GM18951 (cell line): ENCODE data around the gene POMP.

ENCODE experiments used
- POLR2A ChIP-seq: IDR thresholded peaks from 4 replicates; pipeline ENCODE4 v1.6.1; 2011; ENCODE audit warnings: mild to moderate bottlenecking; ENCODE audit not compliant: insufficient read length, insufficient read depth; ENCODE audit errors: extremely low read depth
- in situ Hi-C: fragments of 300-500 bp; cut with MboI; formaldehyde crosslinking; loops from one replicate; pipeline ENCODE4 v1.12.0; 2022; ENCODE audit warnings: low sequenced_read_pairs, mixed read lengths, inconsistent platforms; ENCODE audit not compliant: unreplicated experiment

Gene POMP

DNA sequence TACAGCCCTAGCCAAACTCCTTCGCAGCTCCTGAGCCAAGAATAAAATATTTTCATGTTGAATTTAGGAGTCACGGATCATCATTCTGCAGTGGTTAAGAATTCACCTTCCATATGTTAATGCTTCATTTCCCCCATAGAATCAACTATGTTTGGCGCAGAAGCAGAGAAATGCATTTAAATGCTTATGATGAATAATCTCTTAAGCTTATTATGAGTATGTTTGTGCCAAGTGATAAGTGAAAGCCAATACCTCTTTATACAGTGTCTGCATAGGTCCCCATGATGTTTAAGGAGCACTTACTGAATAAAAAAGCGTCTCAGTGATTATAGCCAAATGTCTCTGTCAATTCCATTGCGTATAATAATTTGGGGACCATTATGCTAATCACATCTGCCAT lies 32.7 kb upstream of the POMP start:
- no peak for TF ChIP-seq POLR2A
- in situ Hi-C loops: no loop called here

DNA sequence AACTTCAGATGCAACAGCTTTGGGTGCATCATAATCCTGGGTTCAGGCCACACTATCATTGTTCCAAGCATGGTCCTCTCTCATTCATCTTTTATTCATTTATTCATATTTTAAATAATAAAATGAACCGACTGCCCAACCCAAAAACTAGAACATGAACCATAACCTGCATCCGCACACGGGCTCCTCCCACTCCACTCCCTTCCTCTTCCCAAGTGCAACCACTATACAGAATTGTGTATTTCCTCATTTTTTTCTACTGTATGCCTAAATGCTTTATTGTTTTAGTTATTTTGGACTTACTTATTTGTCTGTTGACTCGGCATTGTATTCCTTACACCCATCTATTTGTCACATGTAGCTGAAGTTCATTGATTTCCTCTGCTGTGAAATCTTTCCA lies 30.7 kb upstream of the POMP start:
- in situ Hi-C loops: no loop called here
- no peak for TF ChIP-seq POLR2A

DNA sequence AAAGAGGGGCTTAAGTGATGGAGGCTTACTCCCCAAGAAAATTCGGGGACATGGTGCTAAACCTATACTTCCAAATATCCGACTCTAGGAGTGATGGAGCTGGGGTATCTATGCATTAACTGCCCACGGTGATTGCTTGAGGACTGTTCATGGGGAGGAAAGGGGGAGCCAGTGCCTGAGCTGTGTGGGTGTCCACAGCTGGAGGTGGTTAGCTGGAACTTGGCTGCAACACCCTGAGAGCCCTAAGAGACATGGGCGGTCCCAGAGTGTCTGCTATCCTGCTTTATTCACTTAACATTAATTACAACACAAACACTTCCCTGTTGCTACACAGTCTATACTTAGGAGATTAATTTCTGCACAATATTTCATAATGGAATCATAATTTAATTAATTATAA lies 28.1 kb upstream of the POMP start:
- in situ Hi-C loops: no loop called here
- TF ChIP-seq POLR2A: no peak

DNA sequence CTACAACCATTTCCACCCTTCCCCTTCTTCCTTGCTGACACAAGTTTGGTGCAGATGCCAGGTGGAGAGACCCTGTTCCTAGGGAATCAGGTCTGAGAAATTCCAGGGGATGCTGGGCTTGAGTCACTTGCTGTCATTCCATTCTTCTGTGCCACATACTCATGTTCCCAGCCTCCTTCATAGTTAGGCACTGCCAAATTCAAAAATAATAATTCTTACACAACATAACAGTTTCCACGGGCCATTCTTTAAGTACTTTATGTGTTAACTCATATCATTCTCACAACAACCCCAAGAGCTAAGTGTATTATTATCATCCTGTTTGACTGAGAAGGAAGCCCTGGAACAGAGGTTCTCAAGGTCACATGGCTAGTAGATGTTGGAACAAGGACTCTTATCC lies 27.1 kb upstream of the POMP start:
- no peak for TF ChIP-seq POLR2A
- in situ Hi-C loops: no loop called here

DNA sequence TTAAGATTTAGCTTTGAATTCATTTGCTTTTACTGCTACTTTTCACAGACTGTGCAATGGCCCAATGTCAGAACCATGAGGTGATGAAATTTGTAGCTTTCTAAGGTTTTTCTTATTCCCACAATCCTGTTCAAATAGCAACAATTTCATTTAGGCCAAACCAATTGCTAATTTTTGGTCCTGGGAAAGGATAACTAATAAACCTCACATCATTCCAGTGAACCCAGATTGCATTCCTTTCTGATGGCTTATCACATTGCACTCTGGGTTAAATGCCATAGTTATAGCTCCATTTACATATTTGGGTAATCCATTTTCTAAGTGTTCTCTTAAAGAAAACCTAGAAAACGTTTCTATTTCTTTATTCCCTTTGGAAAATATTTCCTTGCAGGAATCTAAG lies 22.9 kb upstream of the POMP start:
- in situ Hi-C loops: loop anchor here (5.0 kb wide), 1 partner anchor 309 kb away; no protein-coding TSS in a partner anchor

DNA sequence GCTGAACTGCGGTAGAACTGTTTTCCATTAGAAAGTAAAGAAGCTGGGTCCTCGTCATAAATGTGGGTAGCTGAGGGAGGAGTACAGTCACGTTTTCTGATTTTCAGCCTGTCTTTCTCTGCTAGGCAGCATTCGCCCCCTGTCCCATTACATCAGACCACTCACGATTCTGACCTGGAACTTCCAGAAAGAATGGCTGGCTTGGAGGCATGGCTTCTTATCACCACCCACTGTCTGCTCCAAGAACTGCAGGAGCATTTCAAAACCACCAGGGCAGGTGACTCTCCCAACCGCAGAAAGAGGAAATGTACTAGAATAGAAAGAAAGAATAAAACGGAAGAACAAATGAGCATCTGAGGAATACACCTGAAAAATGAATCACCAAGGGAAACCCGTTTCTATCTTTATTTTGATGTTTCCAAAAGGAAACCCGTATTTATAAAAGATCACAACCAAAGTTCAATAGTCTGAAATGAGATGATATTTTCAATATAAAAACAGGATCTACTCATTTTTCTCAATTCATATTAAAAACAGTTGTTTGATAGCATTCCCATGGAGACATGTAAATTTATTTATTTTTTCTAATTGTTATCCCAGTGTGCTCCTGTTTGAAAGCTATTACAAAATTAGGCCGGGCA lies 22.1 kb upstream of the POMP start:
- in situ Hi-C loops: loop anchor here (5.0 kb wide), 1 partner anchor 309 kb away; no protein-coding TSS in a partner anchor
- no peak for TF ChIP-seq POLR2A

More for the DNA sequence above, 22.9 kb upstream of the POMP start:
- TF ChIP-seq POLR2A: no peak

DNA sequence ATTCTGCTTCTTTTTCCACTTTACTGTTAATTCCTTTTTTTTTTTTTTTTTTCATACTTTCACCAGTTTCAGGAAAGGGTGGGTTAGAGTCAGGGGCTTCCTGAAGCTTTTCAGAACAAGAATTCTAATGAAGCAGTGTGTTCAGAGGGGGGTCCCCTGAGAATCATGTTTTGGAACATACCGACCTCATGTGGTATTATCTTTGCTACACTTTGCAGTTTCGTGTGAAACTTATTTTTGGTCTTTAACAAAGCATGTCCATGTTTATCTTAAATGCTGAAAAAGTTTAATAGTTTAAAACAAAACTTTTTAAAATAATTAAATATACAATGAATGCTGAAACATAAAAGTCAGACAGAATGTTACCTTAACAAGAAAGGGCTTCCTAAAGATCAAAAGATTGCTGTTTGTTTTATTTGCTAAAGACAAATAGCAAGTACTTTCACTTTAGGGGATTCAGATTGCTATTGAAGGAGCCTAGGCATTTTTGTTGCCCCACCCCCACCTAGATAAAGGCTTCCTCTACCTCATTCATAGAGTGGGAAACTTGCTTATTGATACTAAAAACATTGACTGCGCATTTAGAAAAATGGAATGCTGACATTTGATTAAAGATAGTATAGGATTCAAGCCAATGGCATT lies 21.1 kb upstream of the POMP start:
- in situ Hi-C loops: loop anchor here (5.0 kb wide), 1 partner anchor 311 kb away; no protein-coding TSS in a partner anchor
- TF ChIP-seq POLR2A: no peak

DNA sequence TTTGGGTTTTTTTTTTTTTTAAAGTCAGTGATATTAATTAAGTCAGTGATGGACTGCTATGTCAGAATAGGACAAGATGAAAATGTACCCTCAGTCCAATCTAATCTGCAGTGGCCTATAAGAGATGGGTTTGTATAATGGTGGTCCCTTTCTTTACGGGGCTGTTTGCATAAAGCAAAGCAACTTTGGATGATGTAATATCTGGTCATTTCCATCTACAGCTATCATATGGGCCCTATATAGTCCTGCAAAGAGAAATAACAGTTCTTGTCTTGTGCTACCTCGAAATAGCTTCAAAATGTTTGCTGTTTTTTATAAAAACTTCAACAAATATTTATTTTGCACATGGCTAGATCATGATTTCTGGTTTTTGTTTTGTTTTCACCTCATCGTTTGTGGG lies 20.2 kb upstream of the POMP start:
- in situ Hi-C loops: loop anchor here (5.0 kb wide), 1 partner anchor 311 kb away; no protein-coding TSS in a partner anchor
- no peak for TF ChIP-seq POLR2A

DNA sequence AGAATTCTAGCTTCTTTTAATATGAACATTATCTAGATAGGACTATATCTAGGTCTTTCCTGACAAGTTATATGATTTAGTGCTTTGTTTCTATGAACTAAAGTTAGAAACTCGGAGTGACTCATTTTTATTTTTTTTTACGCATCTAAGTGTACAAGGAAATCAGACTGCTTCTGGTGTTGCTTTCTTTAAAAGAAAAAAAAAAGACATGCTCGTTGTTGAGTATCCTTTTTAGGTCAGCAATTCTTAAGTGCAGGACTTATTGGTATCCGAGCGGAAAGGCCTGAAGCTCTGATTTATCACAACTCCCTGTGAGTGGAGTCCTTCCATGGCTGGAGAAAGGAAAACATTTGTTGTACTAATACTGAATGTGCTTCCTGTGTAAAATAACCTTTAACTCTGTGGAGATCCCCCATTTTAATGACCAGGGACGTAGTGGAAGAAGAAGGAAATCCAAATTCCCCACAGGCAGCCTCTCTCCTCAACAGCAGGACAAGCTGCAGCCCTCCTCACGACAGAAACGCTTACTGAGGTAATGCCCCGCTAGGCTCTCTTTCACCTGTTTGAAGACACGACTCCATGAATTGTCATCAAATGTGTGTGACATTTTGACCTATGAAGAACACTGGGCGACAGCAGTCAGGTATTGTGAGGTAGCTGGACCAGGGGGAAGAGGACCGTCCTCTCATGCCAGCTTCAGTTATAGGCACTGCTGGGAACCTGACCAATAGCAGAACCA lies 17.9 kb upstream of the POMP start:
- in situ Hi-C loops: no loop called here
- TF ChIP-seq POLR2A: no peak

DNA sequence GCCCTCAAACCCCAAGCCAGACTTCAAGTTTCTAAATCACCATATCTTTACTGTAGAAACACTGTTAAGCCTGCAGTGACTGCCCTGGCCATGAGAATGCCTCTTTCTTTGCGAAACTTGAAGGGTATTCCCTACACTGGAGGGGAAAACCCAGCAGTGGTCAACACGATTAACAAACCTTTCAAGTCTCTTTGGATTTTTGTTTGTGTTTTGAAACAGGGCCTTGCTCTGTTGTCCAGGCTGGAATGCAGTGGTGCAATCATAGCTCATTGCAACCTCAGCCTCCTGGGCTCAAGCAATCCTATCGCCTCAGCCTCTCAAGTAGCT lies 17.4 kb upstream of the POMP start:
- in situ Hi-C loops: no loop called here
- no peak for TF ChIP-seq POLR2A

DNA sequence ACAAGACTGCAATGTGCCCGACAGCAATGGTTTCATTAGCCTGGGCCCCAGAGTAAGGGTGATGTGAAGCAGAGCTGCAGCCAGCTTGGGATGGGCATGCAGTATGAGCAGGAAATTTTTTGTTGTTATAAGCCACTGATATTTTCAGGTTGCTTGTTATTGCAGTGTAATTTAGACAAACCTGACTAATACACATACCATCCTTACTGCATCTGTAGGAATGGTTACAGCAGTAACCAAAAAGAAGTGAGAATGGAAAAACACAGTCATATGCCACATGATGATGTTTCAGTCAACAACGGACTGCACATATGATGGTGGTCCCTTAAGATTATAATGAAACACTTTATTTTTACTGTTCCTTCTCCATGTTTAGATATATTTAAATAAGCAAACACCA lies 8.6 kb upstream of the POMP start:
- TF ChIP-seq POLR2A: no peak
- in situ Hi-C loops: no loop called here

DNA sequence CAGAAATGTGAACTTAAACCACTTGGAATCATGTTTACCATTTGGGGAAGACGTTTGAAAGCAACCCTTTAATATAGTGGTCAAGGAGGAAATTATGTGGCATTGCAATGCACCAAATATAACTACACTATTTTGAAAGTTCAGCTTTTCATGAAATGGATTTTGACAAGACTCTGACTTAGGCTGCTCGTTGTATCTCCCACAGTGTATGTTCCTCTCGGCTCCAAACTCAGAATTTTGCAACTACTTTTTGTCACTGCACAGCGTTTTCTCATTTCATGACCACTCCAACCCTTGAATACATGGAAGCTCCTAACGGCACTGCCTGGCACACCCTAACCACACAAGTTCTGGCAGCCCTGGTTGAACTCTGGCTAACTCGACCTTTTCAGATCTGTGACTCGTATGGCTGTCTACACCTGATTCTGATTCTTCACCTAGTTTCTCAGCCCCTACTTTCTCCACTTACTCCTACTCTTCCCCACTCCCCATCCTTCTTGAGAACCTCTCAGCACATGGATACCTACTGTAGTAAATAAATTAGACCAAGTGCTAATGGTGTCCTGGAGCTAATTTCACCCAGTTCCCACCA lies 7.0 kb upstream of the POMP start:
- in situ Hi-C loops: no loop called here
- no peak for TF ChIP-seq POLR2A

DNA sequence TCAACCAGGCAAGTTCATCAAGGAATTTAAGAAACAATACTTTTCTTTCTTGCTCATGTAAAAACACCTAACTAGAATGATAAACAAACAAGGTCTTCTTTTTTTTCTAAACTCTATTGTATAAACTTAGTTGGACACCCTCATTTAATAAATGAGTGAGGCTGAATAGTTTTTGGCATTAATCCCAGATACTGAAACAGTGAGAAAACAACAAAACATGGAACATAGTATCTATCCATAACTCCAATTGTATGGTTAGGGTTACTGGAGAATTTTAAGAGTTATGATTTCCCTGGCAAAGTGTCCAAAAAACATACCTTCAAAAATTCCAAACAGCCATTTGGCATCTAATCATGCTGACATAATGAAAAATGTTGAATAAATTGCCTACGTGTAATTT lies 5.8 kb upstream of the POMP start:
- in situ Hi-C loops: no loop called here
- no peak for TF ChIP-seq POLR2A
